Glomerular visceral epithelial cell (primary cell): ENCODE results near the gene PDCD1.

Experiments used
- DNase-seq: peaks from one replicate; pipeline ENCODE4 v3.0.0-alpha.2; 2016; ENCODE audit errors: extremely low spot score

PDCD1 gene

DNA sequence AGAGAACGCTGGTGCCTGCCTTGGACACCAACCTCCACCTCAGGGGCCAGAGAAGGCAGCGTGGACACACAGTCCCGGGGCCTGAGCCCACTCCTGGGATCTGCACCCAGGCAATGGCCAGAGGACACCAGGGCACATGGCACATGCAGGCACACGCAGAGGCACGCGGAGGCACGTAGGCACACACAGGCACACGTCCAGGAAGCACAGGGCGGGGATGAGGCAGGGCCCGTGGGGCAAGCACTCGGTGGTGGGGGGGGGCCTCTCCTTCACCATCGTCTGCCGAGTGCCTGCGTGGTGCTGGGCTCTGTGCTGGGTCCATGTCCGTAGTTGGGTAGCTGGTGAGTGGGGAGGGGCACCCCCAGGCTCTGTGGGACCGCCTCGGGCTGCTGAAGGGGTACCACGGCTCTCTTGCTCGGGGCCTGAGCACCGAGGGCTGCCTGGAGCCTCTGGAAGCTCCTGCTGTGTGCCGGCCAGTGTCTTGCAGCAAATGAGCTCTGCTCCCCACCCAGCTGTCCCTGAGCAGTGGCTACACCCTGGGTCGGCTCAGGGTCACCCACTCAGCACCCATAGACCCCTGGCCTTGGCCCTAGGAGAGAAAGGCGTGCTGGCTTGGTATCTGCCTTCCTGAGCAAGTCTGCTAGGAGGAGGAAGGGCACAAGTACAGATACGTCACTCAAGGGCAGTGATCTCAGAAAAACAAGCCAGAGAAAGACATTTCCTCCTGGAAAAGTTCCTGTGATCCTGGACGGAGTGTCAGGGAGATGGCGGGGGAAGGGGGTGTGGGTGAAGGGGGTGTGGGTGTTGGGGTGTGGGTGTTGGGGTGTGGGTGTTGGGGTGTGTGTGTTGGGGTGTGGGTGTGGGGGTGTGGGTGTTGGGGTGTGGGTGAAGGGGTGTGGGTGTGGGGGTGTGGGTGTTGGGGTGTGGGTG is 37.3 kb upstream of the PDCD1 start:
- DNase-seq, result no peak

- no peak for DNase-seq
These were observed 36.7 kb upstream of the PDCD1 start for GRCh38 chr2:241895427-241895711.

- DNase-seq, result no peak
These were observed 36.2 kb upstream of the PDCD1 start for GRCh38 chr2:241894681-241895426.

- DNase-seq, result no peak
These were observed 35.5 kb upstream of the PDCD1 start for GRCh38 chr2:241894056-241894641.

GRCh38 chr2:241893265-241893664 is 34.6 kb upstream of the PDCD1 start:
- no peak for DNase-seq

GRCh38 chr2:241892299-241893137 is 33.8 kb upstream of the PDCD1 start:
- no peak for DNase-seq

DNA sequence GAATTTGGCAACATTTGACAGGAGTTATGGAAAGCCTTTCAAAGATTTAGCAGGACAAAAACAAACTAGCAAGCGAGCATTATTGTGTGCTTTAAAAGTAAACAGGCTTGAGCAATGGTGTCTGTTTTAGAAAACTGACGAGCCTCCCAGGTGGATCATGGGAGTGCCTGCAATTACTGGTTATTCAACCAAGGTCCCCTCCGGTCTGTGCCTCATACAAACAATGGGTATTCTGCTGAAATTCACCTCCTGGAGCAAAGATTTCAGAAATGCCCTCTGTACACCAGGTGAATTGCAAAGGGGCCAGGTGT is 33.2 kb upstream of the PDCD1 start:
- no peak for DNase-seq

GRCh38 chr2:241891315-241891987 is 32.8 kb upstream of the PDCD1 start:
- DNase-seq, result no peak

GRCh38 chr2:241890524-241891235 is 32.0 kb upstream of the PDCD1 start:
- DNase-seq, result no peak

- no peak for DNase-seq
These were observed 29.9 kb upstream of the PDCD1 start for GRCh38 chr2:241888641-241889040.

DNA sequence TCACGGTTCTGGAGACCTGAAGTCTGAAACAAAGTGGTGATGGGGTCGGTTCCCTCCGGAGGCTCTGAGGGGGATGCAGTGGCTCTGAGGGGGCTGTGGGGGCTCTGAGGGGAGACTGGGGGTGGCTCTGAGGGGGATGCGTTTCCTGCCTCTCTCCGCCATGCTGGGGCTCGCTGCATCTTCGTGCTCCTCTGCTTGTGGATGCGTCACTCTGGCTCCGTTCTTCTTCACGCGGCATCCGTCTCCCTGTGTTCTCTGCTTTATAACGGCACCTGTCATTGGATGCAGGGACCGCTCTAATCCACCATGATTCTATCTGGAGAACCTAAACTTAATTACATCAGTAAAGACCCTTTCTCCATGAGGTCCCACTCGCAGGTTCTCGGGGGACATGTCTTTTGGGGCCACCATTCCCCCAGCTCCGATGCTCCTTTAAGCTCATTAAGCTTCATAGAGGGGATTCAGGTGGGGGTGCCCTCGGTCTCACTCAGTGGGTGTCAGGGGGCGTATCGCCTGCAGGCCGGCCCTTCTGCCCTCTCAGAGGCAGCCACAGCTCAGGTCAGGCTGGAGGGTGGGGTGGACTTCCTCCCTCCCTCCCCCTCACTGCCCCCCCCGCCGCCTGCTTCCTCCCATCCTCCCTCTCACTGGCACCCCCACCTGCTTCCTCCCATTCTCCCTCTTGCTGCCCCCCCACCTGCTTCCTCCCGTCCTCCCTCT is 29.3 kb upstream of the PDCD1 start:
- DNase-seq, result no peak

- no peak for DNase-seq
These were observed 28.2 kb upstream of the PDCD1 start for GRCh38 chr2:241886840-241887447.

DNA sequence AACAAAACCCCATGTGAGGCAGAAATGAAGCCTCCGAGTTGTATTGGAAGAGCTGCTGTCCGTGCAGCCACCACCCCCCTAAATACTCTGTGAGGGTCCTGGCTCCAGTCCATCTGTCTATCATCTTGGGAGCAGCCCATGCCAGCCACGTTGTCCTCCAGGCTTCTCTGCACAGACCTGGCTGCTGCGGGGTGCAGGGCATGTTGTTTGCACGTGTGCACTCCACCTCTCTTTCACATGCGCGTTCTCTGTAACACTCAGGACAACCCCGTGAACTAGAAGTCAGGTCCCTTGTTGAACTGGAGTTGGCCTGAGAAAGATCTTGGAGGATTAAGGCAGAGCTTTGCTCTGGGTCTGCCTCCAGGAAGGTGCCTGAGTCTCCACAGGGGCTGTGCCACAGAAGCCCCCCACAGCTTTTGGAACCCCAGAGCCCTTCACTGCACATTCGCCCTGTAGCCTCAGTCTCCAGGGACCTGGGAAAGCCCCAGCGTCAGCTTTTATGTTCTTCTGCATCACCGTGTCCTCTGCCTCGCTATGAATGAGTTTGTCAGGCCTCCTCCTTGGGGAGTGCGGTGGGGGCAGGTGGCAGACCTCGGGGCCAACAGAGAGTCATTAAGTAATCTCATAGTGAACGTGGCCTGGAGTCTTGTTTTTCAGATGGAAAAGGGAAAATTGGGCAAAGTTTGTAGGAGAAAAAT is 27.4 kb upstream of the PDCD1 start:
- DNase-seq, result no peak

- no peak for DNase-seq
These were observed 26.7 kb upstream of the PDCD1 start for GRCh38 chr2:241885291-241885945.

DNA sequence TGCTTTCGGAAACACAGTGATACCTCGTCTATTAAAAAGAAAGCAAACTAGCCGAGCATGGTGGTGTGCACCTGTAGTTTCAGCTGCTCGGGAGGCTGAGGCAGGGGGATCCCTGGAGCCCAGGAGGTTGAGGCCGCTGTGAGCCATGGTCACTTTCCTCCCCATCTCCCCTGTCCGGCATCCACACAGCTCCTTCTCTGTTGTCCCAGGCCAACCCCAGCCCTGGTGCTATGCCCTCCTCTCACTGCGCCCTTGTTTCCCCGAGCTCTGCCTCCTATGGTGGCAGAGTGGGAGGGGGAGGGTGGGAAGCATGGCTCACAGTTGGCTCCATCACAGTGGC is 26.2 kb upstream of the PDCD1 start:
- no peak for DNase-seq

GRCh38 chr2:241882091-241882625 is 23.5 kb upstream of the PDCD1 start:
- no peak for DNase-seq

GRCh38 chr2:241880311-241881073 is 21.8 kb upstream of the PDCD1 start:
- no peak for DNase-seq

DNA sequence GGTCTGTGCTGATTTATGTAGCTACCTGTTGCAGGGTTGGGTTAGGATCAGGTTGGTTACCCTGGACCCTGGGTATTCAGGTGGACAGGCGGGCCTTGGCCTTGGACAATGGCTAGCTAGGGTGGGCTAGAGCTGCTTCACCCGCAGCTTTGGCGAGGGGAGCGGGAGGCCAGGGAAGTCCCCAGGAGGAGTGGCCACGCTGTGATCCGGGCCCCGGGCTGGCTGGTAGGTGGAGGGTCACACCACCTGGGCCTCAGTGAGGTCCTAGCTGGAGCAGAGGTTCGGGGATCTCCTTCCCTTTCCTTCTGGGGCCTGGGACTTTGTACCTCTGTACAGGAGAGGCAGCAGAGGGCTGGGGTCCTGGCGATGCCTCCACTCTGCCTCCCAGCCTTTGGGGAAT is 20.6 kb upstream of the PDCD1 start:
- no peak for DNase-seq
